Erythroblast (primary cell): Measurements from ENCODE around the gene CLSTN2.

Source experiments
- DNase-seq, 2 experiments: peaks; one replicate each; lab custom pipeline; 2025; lab: John Stamatoyannopoulos, UW
- GATA1 ChIP-seq: IDR thresholded peaks from 2 replicates; pipeline ENCODE4 v1.6.1; 2011; ENCODE audit warnings: low read depth, mild to moderate bottlenecking, control low read depth, low read length, moderate library complexity
- POLR2A ChIP-seq: IDR thresholded peaks from 2 replicates; pipeline ENCODE4 v1.6.1; 2011; ENCODE audit warnings: mild to moderate bottlenecking, low read length

Gene CLSTN2

GRCh38 chr3:140023616-140024530 is 88.9 kb downstream of the CLSTN2 start:
- TF ChIP-seq POLR2A (no peak), GATA1 (no peak)
- DNase-seq, result no peak

DNA sequence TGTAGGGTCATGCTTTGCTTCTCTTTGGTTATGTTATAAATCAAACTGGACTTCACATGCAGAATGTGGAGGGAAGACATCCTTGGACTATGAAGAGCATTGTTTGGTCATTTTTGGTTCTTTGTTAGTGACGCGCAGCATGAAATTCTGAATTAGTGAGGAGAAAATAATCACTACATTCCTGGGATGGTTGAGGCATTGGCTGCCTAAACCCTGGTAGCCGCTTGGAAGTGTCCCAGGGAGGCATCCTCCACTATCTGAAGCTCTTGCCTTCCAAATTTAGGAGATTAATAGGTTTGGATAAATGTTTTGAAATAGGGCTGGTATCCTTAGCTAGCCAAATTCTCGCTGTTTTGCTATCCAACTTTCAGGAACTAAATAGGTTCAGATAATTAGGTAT is 96.2 kb downstream of the CLSTN2 start:
- TF ChIP-seq GATA1 (no peak), POLR2A (no peak)
- DNase-seq, result no peak

GRCh38 chr3:140034058-140034457 is 99.1 kb downstream of the CLSTN2 start:
- no peak for DNase-seq
- TF ChIP-seq GATA1 (no peak), POLR2A (no peak)

DNA sequence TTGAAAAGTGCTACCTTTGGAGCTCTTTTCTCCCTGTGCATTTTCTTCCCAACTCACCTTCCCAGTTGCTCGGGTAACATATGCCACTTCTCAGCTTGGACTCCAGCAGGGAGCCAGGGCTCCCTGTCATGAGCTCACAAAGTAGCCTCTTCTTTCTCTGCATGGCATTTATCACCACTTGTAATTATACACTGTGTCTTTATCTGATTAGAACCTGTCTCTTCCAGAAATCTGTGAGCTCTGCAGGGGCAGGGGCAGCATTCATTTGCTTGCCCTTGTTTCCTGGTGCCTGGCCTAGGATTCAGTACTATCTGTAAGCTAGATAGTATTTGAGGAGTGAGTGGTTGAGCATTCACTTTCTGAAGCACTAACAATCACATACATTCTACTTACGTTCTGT is 100.9 kb downstream of the CLSTN2 start:
- DNase-seq, result no peak
- TF ChIP-seq POLR2A (no peak), GATA1 (no peak)

DNA sequence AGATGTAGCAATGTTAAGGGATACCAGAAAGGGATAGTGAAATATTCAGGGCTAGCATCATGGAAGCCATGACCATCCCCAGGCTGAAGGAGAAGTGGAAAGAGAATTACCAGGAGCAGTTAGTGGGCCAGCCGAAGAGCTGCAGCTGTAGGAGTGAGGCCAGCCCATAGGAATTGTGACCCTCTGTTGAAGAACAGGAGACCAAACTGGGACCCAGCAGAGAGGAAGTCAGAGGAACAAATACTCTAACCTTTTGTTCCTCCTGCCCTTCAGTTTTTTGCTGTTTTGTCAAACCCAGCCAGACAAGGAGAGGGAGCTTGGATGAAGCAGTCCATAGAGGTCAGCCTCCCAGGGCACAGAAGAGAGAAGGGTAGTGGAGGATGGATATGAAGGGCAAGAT is 115.4 kb downstream of the CLSTN2 start:
- TF ChIP-seq POLR2A (no peak), GATA1 (no peak)
- no peak for DNase-seq

DNA sequence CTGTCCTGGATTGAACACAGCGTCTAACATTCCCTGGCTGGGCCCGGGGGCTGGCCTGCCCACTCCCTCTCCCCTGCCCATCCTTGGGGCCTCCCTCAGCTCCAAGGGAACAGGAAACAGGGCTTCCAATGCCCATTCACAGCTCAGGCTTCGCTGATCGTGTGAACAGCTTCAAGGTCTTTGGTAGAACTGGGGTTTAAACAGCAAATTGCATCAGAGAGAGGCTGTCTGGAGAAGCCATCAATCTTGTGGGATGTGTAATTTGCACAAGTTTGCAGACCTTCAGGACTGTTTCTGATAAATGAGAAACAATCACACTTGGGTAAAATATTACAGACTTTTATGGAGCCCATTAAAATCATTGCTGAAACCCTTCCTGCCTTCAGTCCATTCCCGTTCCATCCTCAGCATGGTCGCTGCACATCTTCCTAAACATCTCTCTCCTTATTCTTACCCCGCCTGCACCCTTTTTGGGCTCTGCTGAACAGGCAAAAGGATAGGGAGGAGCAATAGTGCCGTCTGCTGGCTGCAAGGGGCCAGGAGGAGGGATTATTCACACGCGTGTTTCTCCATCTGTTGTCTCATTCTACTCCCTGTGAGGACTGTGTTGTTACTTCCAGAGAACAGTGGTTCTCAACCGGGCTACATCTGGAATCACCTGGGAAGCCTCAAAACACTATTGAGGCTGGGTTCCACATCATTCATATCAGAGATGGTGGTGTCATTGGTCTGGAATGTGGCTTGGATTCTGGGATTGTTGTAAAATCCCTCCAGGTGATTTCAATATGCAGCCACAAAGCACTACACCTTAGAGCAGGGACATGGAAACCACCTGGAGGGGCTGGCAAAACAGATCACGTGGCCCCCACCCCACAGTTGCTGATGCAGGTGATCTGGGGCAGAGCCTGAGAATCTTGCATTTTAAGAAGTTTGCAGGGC is 116.3 kb downstream of the CLSTN2 start:
- no peak for TF ChIP-seq POLR2A
- TF ChIP-seq GATA1, result no peak
- peak; percentile 4 to 20 for DNase-seq

DNA sequence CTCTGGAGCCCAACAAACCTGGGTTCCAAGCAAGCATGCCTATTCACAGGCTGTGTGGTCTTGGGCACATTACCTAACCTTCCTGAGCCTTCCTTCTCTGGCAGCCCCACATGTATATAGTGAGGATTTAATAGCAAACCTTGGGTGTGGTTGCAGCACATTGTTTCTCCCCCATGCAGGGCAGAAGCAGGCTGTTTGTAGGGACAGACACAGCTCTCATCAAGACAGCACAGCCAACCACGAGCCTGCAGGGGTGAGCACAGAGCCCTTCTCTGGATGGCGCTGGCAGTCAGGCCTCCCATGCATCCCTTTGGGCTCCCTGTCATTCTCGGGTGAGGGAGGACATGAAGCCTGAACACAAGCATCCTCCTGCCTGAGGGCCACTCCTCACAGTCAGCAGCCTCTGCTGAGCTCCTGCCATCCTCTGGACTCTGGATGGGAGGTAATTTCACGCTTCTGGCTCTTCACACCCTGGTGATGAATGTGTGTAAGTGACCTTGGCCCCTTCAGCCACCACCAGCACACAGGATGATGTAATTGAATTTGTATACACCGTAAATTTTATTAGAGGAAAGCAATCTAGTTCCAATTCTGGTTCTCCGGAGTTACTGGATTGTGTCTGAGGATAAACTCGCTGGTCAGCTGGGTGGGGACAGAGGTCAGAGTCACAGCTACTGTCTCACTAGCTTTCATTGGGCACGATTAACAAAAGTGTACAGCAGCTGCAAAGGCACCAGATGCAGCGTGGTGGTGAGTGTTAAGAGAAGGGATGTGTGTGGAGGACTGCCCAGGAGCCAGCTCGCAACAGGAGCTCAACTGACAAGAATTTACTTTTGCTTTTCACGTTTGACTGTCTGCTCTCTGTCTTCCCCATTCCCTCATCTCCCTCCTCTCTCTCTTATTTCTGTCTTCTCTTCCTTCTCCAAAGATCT is 118.1 kb downstream of the CLSTN2 start:
- DNase-seq, result no peak
- TF ChIP-seq GATA1 (no peak), POLR2A (no peak)

DNA sequence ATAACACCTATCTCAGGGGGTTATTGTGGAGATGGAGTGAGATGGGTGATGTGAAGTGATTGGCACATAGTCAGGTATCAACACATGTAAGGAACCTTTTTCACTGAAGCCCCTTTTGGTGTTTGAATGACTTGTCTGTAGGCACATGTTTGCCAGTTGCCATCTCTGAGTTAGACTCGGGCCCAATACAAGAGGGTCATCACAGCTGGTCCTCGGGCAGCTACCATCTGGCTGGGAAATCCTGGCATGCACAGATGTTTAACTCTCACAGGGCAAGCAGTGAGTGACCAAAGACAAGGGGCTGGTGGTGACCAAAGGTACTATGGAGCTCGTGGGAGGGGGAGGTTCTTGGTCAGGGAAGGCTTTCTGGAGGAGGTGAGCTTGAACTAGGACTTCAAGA is 118.8 kb downstream of the CLSTN2 start:
- no peak for DNase-seq
- TF ChIP-seq GATA1 (no peak), POLR2A (no peak)

GRCh38 chr3:140055092-140055791 is 120.3 kb downstream of the CLSTN2 start:
- TF ChIP-seq GATA1 (no peak), POLR2A (no peak)
- DNase-seq, result peak in 1 of 2 experiments; percentile 16

DNA sequence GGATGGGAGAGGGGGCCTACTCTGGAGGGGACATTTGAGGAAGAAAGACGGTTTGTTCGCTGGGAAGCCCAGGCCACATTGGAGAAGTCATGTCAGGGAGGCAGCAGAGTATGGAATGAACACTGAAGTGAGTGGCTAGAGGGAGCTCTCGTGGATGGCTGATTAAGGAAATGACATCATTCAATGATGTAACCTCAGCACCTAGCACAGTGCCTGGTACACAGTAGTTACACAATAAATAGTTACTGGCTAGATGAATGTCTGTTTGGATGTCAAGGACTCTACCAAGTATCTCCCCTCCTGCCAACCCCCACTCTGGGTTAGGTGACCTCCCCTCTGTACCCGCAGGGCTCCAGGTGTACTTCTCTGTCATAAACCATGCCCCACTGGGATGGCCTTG is 121.1 kb downstream of the CLSTN2 start:
- TF ChIP-seq POLR2A (no peak), GATA1 (no peak)
- DNase-seq, result peak in 1 of 2 experiments; percentile 6

DNA sequence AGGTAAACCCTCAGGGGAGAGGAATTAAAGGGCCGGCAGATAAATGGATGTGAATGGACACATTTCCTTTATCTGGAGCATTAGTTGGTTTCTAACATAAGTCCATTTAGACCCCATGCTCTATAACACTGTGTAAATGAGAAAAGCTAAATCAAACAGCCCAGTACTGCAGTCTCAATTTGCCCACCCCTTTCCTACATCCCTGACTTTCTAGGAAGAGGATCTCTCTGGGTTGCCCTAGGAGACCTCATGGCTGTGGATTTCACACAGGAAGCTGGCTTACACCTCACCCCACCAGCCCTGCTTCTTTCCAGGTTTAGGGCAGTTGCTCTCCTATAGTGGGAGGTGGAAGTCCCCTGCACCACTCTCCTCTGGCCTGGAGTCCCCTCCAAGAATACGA is 126.2 kb downstream of the CLSTN2 start:
- TF ChIP-seq GATA1 (no peak), POLR2A (no peak)
- no peak for DNase-seq

DNA sequence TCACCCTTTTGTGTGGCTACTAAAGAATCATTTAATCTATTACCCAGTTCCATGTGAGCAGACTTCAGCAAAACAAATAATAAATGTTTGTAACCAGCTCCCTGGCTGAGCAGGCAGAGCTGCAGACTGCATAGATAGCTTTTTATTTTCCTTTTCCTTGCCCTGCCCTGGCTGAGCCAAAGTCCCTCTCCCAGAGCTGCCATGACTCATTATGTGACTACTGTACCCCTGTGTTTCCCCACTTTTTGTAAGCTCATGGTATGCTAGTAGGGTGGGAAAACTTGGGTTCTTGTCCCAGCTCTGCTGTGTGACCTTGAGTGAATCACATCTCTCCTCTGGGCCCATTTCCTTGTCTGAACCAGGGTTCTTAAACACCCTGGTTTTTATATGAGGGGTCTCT is 127.5 kb downstream of the CLSTN2 start:
- TF ChIP-seq GATA1, result no peak
- TF ChIP-seq POLR2A, result no peak
- DNase-seq, result no peak
